Adipocyte (in vitro differentiated cells): ENCODE results near the gene DPP7.
A peak's percentile ranks its signal among the peaks of the same experiment; 100 is the strongest.
"Not testable (repeated sequence)": the region's sequence is repeated elsewhere in the genome, so short reads cannot be mapped to it uniquely, and the experiment has no call there.

Experiments used
- DNase-seq: peaks from one replicate; pipeline ENCODE4 v3.0.0-alpha.2; 2015; ENCODE audit warnings: low read depth
- H3K27me3 ChIP-seq: replicated peaks from 2 replicates; pipeline ENCODE4 v1.7.0; 2013; ENCODE audit warnings: mild to moderate bottlenecking, low read length, moderate library complexity; ENCODE audit not compliant: control insufficient read depth, insufficient read depth
- H3K36me3 ChIP-seq: 2 replicates; pipeline ENCODE4 v1.7.0; 2013; ENCODE audit warnings: low read length, mild to moderate bottlenecking, moderate library complexity; ENCODE audit not compliant: control insufficient read depth, insufficient read depth, severe bottlenecking
- H3K4me1 ChIP-seq: 2 replicates; pipeline ENCODE4 v1.7.0; 2013; ENCODE audit warnings: mild to moderate bottlenecking, low read length, moderate library complexity; ENCODE audit not compliant: control insufficient read depth, insufficient read depth
- H3K4me3 ChIP-seq: 2 replicates; pipeline ENCODE4 v1.7.0; 2013; ENCODE audit warnings: mild to moderate bottlenecking, low read length, moderate library complexity
- H3K9ac ChIP-seq: 2 replicates; pipeline ENCODE4 v1.7.0; 2013; ENCODE audit warnings: mild to moderate bottlenecking, low read length, moderate library complexity
- H3K9me3 ChIP-seq: 2 replicates; pipeline ENCODE4 v1.7.0; 2013; ENCODE audit warnings: mild to moderate bottlenecking, low read length, moderate library complexity; ENCODE audit not compliant: control insufficient read depth

Gene DPP7

DNA sequence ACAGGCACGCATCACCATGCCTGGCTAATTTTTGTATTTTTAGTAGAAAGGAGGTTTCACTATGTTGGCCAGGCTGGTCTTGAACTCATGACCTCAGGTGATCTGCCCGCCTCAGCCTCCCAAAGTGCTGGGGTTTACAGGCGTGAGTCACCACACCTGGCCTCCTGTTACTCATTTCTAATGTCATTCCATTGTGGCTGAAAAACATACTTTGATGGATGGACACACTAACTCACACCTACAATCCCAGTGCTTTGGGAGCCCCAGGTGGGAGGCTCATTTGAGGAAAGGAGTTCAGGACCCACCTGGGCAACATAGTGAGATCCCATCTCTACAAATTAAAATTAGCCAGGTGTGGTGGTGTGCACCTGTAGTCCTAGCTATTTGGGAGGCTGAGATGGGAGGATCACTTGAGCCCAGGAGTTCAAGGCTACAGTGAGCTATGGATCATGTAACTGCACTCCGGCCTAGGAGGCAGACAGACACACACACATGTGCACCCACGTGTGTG lies 9.5 kb upstream of the DPP7 start:
- DNase-seq, H3K9ac ChIP-seq, H3K9me3 ChIP-seq, H3K27me3 ChIP-seq, H3K4me3 ChIP-seq, H3K36me3 ChIP-seq: not testable (repeated sequence)
- H3K4me1 ChIP-seq = peaks cover 21% of the 10 kb centered on the region

DNA sequence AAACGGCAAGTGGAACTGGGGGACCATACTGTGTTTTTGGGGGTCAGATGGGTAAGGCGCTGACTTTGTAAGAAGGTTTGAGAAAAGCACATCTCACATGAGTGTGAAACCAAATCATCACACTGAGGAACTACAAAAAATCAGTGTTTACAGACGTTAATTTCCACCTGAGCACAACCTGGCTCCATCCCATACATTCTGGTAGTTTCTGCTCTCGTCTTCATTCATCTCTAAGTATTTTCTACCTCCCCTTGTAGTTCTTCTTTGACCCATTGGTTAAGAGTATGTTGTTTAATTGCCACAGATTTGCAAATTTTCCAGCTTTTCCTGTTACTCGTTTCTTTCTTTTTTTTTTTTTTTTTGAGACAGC lies 8.9 kb upstream of the DPP7 start:
- DNase-seq = no peak
- no peaks in the 10 kb centered on the region for H3K36me3 ChIP-seq
- peaks cover 16% of the 10 kb centered on the region for H3K4me1 ChIP-seq
- H3K4me3 ChIP-seq = no peak overlapping the region
- no peak overlapping the region for H3K9ac ChIP-seq
- H3K9me3 ChIP-seq = no peaks in the 10 kb centered on the region
- H3K27me3 ChIP-seq = no peaks in the 10 kb centered on the region

DNA sequence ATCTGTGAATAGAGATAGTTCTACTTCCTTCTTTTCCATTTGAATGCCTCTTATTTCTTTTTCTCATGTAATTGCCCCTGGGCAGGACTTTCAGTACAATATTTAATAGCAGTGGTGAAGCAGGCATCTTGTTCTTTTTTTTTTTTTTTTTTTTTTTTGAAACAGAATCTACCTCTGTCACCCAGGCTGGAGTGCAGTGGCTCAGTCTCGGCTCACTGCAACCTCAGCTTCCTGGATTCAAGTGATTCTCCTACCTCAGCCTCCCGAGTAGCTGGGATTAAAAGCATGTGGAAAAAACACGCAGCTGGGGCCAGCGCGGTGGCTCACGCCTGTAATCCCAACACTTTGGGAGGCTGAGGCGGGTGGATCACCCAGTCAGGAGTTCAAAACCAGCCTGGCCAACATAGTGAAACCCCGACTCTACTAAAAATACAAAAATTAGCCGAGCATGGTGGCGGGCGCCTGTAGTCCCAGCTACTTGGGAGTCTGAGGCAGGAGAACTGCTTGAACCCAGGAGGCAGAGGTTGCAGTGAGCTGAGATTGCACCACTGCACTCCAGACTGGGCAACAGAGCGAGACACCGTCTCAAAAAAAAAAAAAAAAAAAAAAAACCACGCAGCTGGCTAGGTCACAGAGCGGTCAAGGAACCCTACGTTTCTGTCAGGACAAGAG lies 8.4 kb upstream of the DPP7 start:
- H3K4me1 ChIP-seq = peaks cover 11% of the 10 kb centered on the region
- H3K27me3 ChIP-seq, DNase-seq, H3K4me3 ChIP-seq, H3K36me3 ChIP-seq, H3K9ac ChIP-seq, H3K9me3 ChIP-seq: not testable (repeated sequence)

DNA sequence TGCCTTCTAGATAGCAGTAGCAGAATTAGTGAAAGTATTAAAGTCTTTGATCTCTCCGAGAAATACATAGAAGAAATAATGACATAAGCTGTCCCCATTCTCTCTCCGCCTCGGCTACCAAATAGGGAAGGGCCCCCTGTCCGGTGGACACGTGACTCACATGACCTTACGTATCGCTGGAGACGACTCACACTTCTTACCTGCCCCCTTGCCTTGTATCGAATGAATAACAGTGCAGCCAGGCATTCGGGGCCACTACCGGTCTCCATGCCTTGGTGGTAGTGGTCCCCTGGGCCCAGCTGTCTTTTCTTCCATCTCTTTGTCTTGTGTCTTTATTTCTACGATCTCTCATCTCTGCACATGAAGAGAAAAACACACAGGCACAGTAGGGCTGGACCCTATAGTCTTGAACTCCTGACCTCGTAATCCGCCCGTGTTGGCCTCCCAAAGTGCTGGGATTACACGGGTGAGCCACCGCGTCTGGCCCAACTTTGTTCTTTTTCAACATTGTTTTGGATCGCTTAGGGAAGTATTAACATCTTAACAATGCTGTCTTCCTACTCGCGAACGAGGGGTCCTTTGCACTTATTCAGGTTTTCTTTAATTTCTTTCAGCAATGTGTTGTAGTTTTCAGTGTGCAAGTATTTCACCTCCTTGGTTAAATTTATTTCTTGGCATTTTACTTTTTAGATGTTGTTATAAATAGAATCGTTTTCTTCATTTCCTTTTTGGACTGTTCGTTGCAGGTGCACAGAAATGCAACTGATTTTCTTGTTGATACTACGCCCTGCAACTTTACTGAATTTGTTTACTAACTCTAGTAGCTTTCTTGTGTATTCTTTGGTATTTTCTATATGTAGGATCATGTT lies 7.6 kb upstream of the DPP7 start:
- DNase-seq, H3K36me3 ChIP-seq, H3K9ac ChIP-seq, H3K9me3 ChIP-seq, H3K4me1 ChIP-seq, H3K27me3 ChIP-seq, H3K4me3 ChIP-seq: not testable (repeated sequence)

DNA sequence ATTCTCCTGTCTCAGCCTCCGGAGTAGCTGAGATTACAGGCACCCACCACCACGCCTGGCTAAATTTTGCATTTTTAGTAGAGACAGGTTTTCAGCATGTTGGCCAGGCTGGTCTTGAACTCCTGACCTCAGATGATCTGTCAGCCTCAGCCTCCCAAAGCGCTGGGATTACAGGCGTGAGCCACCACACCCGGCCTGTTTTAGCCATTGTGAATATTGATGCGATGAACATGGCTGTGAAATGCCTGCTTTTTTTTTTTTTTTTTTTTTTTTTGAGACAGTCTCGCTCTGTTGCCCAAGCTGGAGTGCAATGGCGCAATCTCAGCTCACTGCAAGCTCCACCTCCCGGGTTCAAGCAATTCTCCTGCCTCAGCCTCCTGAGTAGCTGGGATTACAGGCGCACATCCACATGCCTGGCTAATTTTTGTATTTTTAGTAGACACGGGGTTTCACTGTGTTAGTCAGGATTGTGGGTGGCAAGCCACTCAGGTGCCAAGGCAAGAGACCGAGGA lies 3.6 kb upstream of the DPP7 start:
- not testable (repeated sequence) for H3K27me3 ChIP-seq, H3K9me3 ChIP-seq, DNase-seq, H3K9ac ChIP-seq, H3K36me3 ChIP-seq, H3K4me1 ChIP-seq, H3K4me3 ChIP-seq

DNA sequence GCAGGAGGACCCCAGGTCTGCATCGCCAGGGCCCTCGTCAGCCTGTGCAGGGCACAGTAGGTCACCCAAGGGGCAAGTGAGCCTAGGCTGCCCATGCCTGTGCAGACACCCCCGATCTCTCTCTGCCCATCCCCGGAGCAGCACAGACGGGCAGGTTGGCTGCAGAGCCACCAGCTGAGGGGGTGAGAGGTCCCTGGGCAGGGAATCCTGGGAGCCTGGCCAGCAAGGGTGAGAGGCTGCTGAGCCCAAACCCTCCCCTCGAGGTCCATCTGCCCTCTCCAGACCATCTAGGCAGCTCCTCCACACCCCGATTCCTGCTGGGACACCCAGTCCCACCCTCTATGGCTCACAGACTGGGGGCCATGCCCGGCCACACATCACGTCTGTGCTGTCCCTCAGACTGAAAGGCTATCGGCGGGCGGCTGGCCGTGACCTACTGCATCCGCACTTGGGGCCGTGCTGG lies 2.8 kb upstream of the DPP7 start:
- Histone ChIP-seq H3K9ac (no peak overlapping the region), H3K9me3 (no peaks in the 10 kb centered on the region), H3K4me1 (peaks cover 8% of the 10 kb centered on the region), H3K36me3 (no peaks in the 10 kb centered on the region), H3K4me3 (no peak overlapping the region), H3K27me3 (no peaks in the 10 kb centered on the region)
- no peak for DNase-seq

DNA sequence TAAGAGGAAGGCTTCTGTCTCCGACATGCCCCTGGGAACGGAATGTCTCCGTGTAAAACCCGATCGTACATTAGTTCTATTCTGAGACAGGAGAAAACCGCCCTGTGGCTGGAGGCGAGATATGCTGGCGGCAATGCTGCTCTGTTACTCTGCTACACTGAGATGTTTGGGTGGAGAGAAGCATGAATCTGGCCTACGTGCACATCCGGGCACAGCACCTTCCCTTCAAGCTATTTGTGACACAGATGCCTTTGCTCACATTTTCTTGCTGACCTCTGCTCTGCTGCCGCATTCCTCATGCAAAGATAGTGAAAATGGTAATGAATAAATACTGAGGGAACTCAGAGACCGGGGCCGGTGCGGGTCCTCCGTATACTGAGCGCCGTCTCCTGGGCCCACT lies 2.2 kb upstream of the DPP7 start:
- Histone ChIP-seq H3K4me1 (peaks cover 8% of the 10 kb centered on the region), H3K9ac (no peak overlapping the region), H3K9me3 (no peaks in the 10 kb centered on the region), H3K36me3 (no peaks in the 10 kb centered on the region), H3K27me3 (no peaks in the 10 kb centered on the region), H3K4me3 (no peak overlapping the region)
- no peak for DNase-seq

DNA sequence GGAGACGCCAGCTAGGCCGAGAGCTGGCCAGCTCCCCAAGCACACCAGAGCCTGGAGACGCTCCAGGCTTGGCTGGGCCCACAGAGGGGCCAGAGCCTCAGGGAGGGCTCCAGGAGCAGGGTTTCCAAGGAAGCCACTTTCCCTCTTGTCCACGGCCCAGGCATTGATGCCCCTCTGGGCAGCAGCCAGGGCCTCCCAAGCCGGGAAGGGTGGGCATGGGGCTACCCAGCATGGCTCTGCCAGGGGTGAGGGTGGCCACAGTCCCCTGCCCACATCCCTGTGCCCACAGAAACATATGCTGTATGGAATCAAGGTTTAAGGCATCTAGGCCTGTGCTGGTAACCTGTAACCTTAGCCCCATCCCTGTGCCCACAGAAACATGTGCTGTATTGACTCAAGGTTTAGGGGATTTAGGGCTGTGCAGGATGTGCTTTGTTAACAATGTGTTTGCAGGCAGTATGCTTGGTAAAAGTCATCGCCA lies 1.5 kb upstream of the DPP7 start:
- H3K27me3 ChIP-seq = no peaks in the 10 kb centered on the region
- H3K9ac ChIP-seq = no peak overlapping the region
- H3K36me3 ChIP-seq = no peaks in the 10 kb centered on the region
- H3K9me3 ChIP-seq = no peaks in the 10 kb centered on the region
- no peak overlapping the region for H3K4me3 ChIP-seq
- DNase-seq = no peak
- H3K4me1 ChIP-seq = peaks cover 8% of the 10 kb centered on the region

DNA sequence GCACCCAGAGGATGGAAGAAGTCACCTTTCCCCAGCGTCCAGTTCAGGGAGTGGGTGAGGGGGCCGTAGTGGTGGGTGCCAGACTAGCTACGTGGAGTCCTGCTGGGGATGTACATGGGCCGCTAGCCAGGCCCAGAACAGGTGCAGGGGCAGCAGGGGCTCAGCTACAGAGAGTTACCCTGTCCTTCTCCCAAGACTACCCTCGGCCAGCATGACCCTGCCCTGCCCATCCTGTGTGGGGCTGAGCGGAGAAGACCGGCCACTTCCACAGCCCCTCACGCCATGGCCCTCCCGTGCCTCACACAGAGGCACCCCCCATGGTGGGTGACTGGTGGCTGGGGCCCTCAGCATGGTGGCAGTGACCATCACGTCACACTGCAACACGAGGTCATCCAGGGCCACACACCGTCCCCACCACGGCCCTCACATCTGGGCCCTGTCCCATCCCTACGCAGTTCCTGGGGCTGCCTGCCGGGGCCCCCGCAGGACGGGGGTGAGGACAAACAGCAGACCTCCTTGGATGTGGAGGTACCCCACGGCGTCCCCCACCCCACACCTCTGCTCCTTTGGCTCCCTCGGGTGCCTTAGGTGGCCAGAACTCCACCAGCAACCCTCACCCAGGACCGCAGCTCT lies 977 bp upstream of the DPP7 start:
- Histone ChIP-seq H3K4me1 (peaks cover 8% of the 10 kb centered on the region), H3K27me3 (no peaks in the 10 kb centered on the region), H3K9me3 (no peaks in the 10 kb centered on the region), H3K4me3 (no peak overlapping the region), H3K36me3 (peaks cover 5% of the 10 kb centered on the region), H3K9ac (no peak overlapping the region)
- no peak for DNase-seq

DNA sequence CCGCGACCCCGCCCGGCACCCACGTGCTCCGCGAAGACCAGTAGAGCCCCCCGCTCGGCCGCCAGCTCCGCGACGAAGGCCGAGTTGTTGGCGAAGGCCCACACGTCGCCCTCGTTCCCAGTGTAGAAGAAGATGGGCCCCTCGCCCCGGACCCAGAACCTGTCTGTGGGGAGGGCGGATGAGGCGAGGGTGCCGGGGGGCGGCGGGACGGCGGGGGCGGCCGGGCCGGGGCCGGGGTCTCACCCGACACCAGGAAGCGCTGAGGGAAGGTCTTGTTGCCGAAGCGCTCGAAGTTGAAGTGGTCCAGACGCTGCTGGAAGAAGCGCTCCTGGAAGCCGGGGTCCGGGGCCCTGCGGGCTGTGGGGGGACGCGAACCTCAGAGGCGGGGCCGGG lies 317 bp downstream of the DPP7 start:
- Histone ChIP-seq H3K36me3 (peaks cover 11% of the 10 kb centered on the region), H3K9me3 (no peaks in the 10 kb centered on the region), H3K27me3 (no peaks in the 10 kb centered on the region), H3K9ac (peak overlapping the region; percentile 39), H3K4me3 (peak overlapping the region; percentile 73), H3K4me1 (peaks cover 8% of the 10 kb centered on the region)
- no peak for DNase-seq
